Measurements from ENCODE around the gene OR8B4. TPM values are rescaled to one million over a fixed set of nuclear protein-coding genes. Genes with fewer than 3 reads are reported as not detected.

OR8B4 gene
- total RNA-seq, 5 donors from 2014 or later (not counting 1 experiment from before 2014, with no cell fraction given) = not detected

DNA sequence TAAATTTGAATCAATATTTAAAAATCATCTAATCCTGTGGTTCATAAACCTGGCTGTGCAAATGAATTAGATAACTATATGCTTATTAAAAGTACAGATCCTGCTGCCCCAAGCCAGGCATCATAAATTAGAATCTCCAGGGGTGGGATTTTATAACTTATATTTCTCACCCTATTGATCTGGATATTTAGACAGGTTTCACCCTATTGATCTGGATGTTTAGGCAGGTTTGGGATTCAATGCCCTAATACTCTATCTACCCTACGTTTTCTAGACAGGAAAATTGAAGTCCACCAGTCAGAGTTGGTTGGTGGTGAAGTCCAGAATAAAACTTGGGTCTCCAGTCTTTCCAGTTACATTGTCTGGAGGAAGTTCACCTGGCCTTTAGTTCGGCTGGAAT lies 18.2 kb upstream of the OR8B4 start:
- Histone ChIP-seq H3K9me3 (no peaks in the 10 kb centered on the region), H3K4me3 (ENCODE audit: control insufficient read depth in 1 of 2, extremely low read depth in 1 of 2, low read length in 1 of 2) (no peak overlapping the region), H3K36me3 (ENCODE audit: control insufficient read depth in 2 of 2, extremely low read depth in 1 of 2, insufficient read depth in 1 of 2, low read length in 1 of 2) (no peaks in the 10 kb centered on the region), H3K27me3 (replicated peaks in 1 of 2; ENCODE audit: control insufficient read depth in 2 of 2, extremely low read depth in 1 of 2, insufficient read depth in 2 of 2, low read length in 1 of 2) (peaks cover 0 to 4% of the 10 kb centered on the region in 2 experiments), H3K27ac (ENCODE audit: low read length) (no peak overlapping the region), H3K4me1 (ENCODE audit: control insufficient read depth in 1 of 2, extremely low read depth in 1 of 2, insufficient read depth in 2 of 2, low read length in 2 of 2) (no peaks in the 10 kb centered on the region)
- ATAC-seq (replicated peaks in 1 of 4) (no peak), DNase-seq (no peak)
- Mint-ChIP-seq H3K36me3 (no peaks in the 10 kb centered on the region), H3K27me3 (peaks cover 5 to 31% of the 10 kb centered on the region in 2 donors), H3K4me1 (no peaks in the 10 kb centered on the region), H3K4me3 (no peak overlapping the region), H3K27ac (no peak overlapping the region), H3K9me3 (peaks cover 0 to 15% (median 0%) of the 10 kb centered on the region in 3 donors)
- POLR2A ChIA-PET = no interaction called here
- WGBS (ENCODE audit: insufficient coverage) = 54% methylated on average over 1 of the region's 2 CpGs
- CTCF ChIA-PET = no interaction called here

DNA sequence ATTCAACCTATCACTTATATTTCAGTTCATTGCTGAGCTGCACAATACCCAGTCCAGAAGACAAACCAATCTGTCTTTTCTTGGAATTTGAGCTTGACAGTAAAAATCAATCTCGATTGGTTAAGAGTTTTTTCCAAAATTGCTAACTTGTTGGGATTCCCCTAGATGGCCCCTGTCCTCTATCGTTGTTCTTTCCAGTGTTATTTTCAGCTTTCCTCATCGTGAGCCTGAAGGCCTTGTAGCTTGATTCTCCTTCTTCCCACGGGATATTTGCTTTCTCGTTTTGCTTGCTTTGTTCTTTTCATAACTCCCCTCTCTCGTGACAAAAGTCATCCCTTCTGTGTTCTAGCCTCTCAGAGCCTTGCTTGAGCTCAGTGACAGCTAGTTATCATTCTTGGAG lies 17.8 kb upstream of the OR8B4 start:
- ChIA-PET CTCF (no interaction called here), POLR2A (no interaction called here)
- Mint-ChIP-seq H3K4me3 (no peak overlapping the region), H3K9me3 (peaks cover 0 to 15% (median 0%) of the 10 kb centered on the region in 3 donors), H3K4me1 (no peaks in the 10 kb centered on the region), H3K27ac (no peak overlapping the region), H3K36me3 (no peaks in the 10 kb centered on the region), H3K27me3 (peaks cover 5 to 31% of the 10 kb centered on the region in 2 donors)
- no peak for DNase-seq
- Histone ChIP-seq H3K27ac (ENCODE audit: low read length) (no peak overlapping the region), H3K4me1 (ENCODE audit: control insufficient read depth in 1 of 2, extremely low read depth in 1 of 2, insufficient read depth in 2 of 2, low read length in 2 of 2) (no peaks in the 10 kb centered on the region), H3K36me3 (ENCODE audit: control insufficient read depth in 2 of 2, extremely low read depth in 1 of 2, insufficient read depth in 1 of 2, low read length in 1 of 2) (no peaks in the 10 kb centered on the region), H3K4me3 (ENCODE audit: control insufficient read depth in 1 of 2, extremely low read depth in 1 of 2, low read length in 1 of 2) (no peak overlapping the region), H3K9me3 (no peaks in the 10 kb centered on the region), H3K27me3 (replicated peaks in 1 of 2; ENCODE audit: control insufficient read depth in 2 of 2, extremely low read depth in 1 of 2, insufficient read depth in 2 of 2, low read length in 1 of 2) (peaks cover 0 to 4% of the 10 kb centered on the region in 2 experiments)
- ATAC-seq (replicated peaks in 1 of 4) = no peak
- 60% methylated on average over 5 of the region's 6 CpGs for WGBS (ENCODE audit: insufficient coverage)

DNA sequence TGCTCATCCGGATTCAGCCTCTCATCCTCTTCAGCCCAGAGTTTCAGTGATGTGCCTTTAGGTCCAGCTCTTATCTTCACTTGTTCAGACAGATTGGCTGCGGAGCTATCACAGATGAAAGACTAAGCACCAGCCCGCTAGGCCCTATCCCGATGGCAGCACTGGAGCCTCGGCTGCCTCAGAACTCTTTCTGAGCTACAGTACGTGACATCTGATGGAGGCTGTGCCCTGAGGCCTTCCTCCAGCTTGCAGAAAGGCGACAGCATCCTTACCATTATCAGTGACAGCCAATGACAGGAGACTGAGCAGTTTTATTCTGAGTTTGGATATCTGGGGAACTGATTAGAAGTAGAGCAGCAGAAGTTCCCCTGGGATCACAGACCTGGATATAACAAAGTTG lies 16.8 kb upstream of the OR8B4 start:
- ATAC-seq (replicated peaks in 1 of 4) (no peak), DNase-seq (no peak)
- Histone ChIP-seq H3K9me3 (no peaks in the 10 kb centered on the region), H3K36me3 (ENCODE audit: control insufficient read depth in 2 of 2, extremely low read depth in 1 of 2, insufficient read depth in 1 of 2, low read length in 1 of 2) (no peaks in the 10 kb centered on the region), H3K27me3 (replicated peaks in 1 of 2; ENCODE audit: control insufficient read depth in 2 of 2, extremely low read depth in 1 of 2, insufficient read depth in 2 of 2, low read length in 1 of 2) (peaks cover 0 to 6% of the 10 kb centered on the region in 2 experiments), H3K4me1 (ENCODE audit: control insufficient read depth in 1 of 2, extremely low read depth in 1 of 2, insufficient read depth in 2 of 2, low read length in 2 of 2) (no peaks in the 10 kb centered on the region), H3K4me3 (ENCODE audit: control insufficient read depth in 1 of 2, extremely low read depth in 1 of 2, low read length in 1 of 2) (no peak overlapping the region), H3K27ac (ENCODE audit: low read length) (no peak overlapping the region)
- Mint-ChIP-seq H3K4me1 (no peaks in the 10 kb centered on the region), H3K36me3 (no peaks in the 10 kb centered on the region), H3K27ac (no peak overlapping the region), H3K9me3 (peaks cover 0 to 15% (median 0%) of the 10 kb centered on the region in 3 donors), H3K27me3 (peaks cover 5 to 26% of the 10 kb centered on the region in 2 donors), H3K4me3 (no peak overlapping the region)
- ChIA-PET CTCF (no interaction called here), POLR2A (no interaction called here)
- 93% methylated on average over 6 of the region's 7 CpGs for WGBS (ENCODE audit: insufficient coverage)

DNA sequence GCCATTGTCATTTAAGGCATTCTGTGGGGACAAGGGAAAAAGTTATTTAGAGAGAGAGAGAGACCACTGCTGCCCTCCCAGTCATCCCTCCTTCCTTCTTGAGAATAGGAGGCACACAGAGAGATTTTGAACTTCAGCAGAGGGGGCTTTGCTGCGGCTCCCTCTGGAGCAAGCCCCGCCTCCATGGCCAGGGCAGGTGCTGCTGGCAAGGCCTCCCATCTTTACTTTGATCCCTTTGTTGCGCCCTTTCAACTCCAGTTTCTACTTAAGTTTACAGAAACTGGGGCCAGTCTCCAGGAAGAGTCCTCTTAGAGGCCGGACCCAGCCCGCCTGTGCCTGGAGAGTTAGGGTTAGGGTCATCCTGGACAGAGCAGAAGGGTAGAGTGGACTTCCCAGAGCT lies 16.4 kb upstream of the OR8B4 start:
- ATAC-seq (replicated peaks in 1 of 4) = no peak
- H3K27ac Mint-ChIP-seq = no peak overlapping the region
- 64% methylated on average over 4 of the region's 5 CpGs for WGBS (ENCODE audit: insufficient coverage)

DNA sequence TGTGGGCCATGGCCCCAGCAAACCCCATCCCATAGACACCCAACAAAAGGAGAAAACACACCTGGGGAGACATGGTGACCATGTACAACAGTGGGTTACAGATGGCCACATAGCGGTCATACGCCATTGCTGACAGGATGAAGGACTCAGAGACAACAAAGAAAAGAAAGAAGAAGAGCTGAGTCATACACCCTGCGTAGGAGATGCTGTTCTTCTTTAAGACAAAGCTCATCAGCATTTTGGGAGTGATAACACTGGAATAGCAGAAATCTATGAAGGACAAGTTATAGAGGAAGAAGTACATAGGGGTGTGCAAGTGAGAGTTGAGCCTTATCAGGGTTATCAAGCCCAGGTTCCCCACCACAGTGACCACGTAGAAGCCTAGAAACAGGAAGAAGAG lies 15.9 kb upstream of the OR8B4 start:
- Mint-ChIP-seq H3K4me1 (no peaks in the 10 kb centered on the region), H3K36me3 (no peaks in the 10 kb centered on the region), H3K9me3 (peaks cover 0 to 15% (median 0%) of the 10 kb centered on the region in 3 donors), H3K4me3 (no peak overlapping the region), H3K27ac (no peak overlapping the region), H3K27me3 (peaks cover 7 to 26% of the 10 kb centered on the region in 2 donors)
- no peak overlapping the region for H3K4me3 ChIP-seq (ENCODE audit: control insufficient read depth in 1 of 2, extremely low read depth in 1 of 2, low read length in 1 of 2)
- POLR2A ChIA-PET = no interaction called here
- H3K27me3 ChIP-seq (replicated peaks in 1 of 2; ENCODE audit: control insufficient read depth in 2 of 2, extremely low read depth in 1 of 2, insufficient read depth in 2 of 2, low read length in 1 of 2) = peaks cover 0 to 6% of the 10 kb centered on the region in 2 experiments
- H3K36me3 ChIP-seq (ENCODE audit: control insufficient read depth in 2 of 2, extremely low read depth in 1 of 2, insufficient read depth in 1 of 2, low read length in 1 of 2) = no peaks in the 10 kb centered on the region
- ATAC-seq (replicated peaks in 1 of 4) = no peak
- CTCF ChIA-PET = interaction anchor here (0.5 to 0.6 kb wide), 2 partner anchors 16 to 353 kb away, joined by 3 read pairs; partner anchors contain the start of gene OR8B4 (in 1 of the 2)
- no peaks in the 10 kb centered on the region for H3K4me1 ChIP-seq (ENCODE audit: control insufficient read depth in 1 of 2, extremely low read depth in 1 of 2, insufficient read depth in 2 of 2, low read length in 2 of 2)
- no peaks in the 10 kb centered on the region for H3K9me3 ChIP-seq
- 81% methylated on average over 3 of the region's 4 CpGs for WGBS (ENCODE audit: insufficient coverage)
- no peak for DNase-seq
- no peak overlapping the region for H3K27ac ChIP-seq (ENCODE audit: low read length)

More for the DNA sequence above, 16.4 kb upstream of the OR8B4 start:
- Mint-ChIP-seq H3K4me1 (no peaks in the 10 kb centered on the region), H3K9me3 (peaks cover 0 to 15% (median 0%) of the 10 kb centered on the region in 3 donors), H3K27me3 (peaks cover 5 to 26% of the 10 kb centered on the region in 2 donors), H3K4me3 (no peak overlapping the region), H3K36me3 (no peaks in the 10 kb centered on the region)
- Histone ChIP-seq H3K36me3 (ENCODE audit: control insufficient read depth in 2 of 2, extremely low read depth in 1 of 2, insufficient read depth in 1 of 2, low read length in 1 of 2) (no peaks in the 10 kb centered on the region), H3K9me3 (no peaks in the 10 kb centered on the region), H3K4me1 (ENCODE audit: control insufficient read depth in 1 of 2, extremely low read depth in 1 of 2, insufficient read depth in 2 of 2, low read length in 2 of 2) (no peaks in the 10 kb centered on the region), H3K27me3 (replicated peaks in 1 of 2; ENCODE audit: control insufficient read depth in 2 of 2, extremely low read depth in 1 of 2, insufficient read depth in 2 of 2, low read length in 1 of 2) (peaks cover 0 to 6% of the 10 kb centered on the region in 2 experiments), H3K27ac (ENCODE audit: low read length) (no peak overlapping the region), H3K4me3 (ENCODE audit: control insufficient read depth in 1 of 2, extremely low read depth in 1 of 2, low read length in 1 of 2) (no peak overlapping the region)
- ChIA-PET CTCF (interaction anchor here (0.5 to 0.6 kb wide), 2 partner anchors 16 to 353 kb away, joined by 3 read pairs; partner anchors contain the start of gene OR8B4 (in 1 of the 2)), POLR2A (no interaction called here)
- DNase-seq = no peak

DNA sequence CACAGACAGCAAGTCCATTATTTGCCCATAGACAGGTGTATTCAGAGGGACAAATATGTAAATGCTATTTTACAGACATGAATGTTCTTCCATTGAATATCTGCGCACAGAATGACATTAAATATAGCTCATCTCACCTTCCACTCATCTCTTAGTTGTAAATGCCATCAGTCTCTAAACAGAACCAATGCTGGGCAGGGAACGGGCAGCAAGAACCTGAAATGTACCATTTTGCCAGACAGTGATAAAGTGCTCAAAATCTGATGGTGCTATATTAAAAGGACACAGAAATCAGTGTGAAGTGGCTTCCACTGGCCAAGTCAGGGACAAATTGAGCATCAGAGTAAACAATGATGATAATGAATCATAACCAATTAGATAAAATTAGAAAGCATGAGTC lies 10.0 kb upstream of the OR8B4 start:
- DNase-seq = no peak
- Mint-ChIP-seq H3K27ac (no peak overlapping the region), H3K36me3 (no peaks in the 10 kb centered on the region), H3K27me3 (peaks cover 3 to 19% of the 10 kb centered on the region in 2 donors), H3K4me3 (no peak overlapping the region), H3K4me1 (no peaks in the 10 kb centered on the region), H3K9me3 (peaks cover 1 to 6% (median 2%) of the 10 kb centered on the region in 3 donors)
- H3K9me3 ChIP-seq = no peaks in the 10 kb centered on the region
- CTCF ChIA-PET = no interaction called here
- POLR2A ChIA-PET = no interaction called here
- ATAC-seq (replicated peaks in 1 of 4) = no peak
- no peak overlapping the region for H3K4me3 ChIP-seq (ENCODE audit: control insufficient read depth in 1 of 2, extremely low read depth in 1 of 2, low read length in 1 of 2)
- H3K27ac ChIP-seq (ENCODE audit: low read length) = no peak overlapping the region
- H3K4me1 ChIP-seq (ENCODE audit: control insufficient read depth in 1 of 2, extremely low read depth in 1 of 2, insufficient read depth in 2 of 2, low read length in 2 of 2) = no peaks in the 10 kb centered on the region
- WGBS (ENCODE audit: insufficient coverage) = 100% methylated on average over 1 of the region's 2 CpGs
- H3K27me3 ChIP-seq (replicated peaks in 1 of 2; ENCODE audit: control insufficient read depth in 2 of 2, extremely low read depth in 1 of 2, insufficient read depth in 2 of 2, low read length in 1 of 2) = peaks cover 0 to 2% of the 10 kb centered on the region in 2 experiments
- no peaks in the 10 kb centered on the region for H3K36me3 ChIP-seq (ENCODE audit: control insufficient read depth in 2 of 2, extremely low read depth in 1 of 2, insufficient read depth in 1 of 2, low read length in 1 of 2)

DNA sequence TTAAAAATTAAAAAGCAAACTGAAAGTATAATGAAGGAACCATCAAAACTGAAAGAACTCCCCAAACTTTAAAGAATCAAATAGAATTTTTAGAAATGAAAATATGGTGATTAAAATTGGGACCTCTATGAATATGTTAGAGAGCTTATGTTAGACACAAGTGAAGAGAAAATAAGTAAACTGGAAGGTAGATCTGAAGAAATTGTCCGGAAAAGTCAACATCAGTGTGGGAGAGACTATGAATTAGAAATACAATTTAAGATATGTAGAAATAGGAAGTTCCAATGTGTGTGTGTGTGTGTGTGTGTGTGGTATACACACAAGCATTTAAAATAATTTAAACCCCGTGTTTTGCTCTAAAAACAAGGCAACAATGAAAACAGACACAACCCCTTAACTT lies 4.9 kb upstream of the OR8B4 start:
- Histone ChIP-seq H3K4me3 (ENCODE audit: control insufficient read depth in 1 of 2, extremely low read depth in 1 of 2, low read length in 1 of 2) (no peak overlapping the region), H3K9me3 (no peaks in the 10 kb centered on the region), H3K27ac (ENCODE audit: low read length) (no peak overlapping the region), H3K4me1 (ENCODE audit: control insufficient read depth in 1 of 2, extremely low read depth in 1 of 2, insufficient read depth in 2 of 2, low read length in 2 of 2) (no peaks in the 10 kb centered on the region), H3K36me3 (ENCODE audit: control insufficient read depth in 2 of 2, extremely low read depth in 1 of 2, insufficient read depth in 1 of 2, low read length in 1 of 2) (no peaks in the 10 kb centered on the region), H3K27me3 (replicated peaks in 1 of 2; ENCODE audit: control insufficient read depth in 2 of 2, extremely low read depth in 1 of 2, insufficient read depth in 2 of 2, low read length in 1 of 2) (peaks cover 0 to 2% of the 10 kb centered on the region in 2 experiments)
- DNase-seq (no peak), ATAC-seq (replicated peaks in 1 of 4) (no peak)
- no peak overlapping the region for H3K4me3 Mint-ChIP-seq
- no CpG with 5 or more reads among the region's 2 CpGs for whole genome bisulfite sequencing (ENCODE audit: insufficient coverage)
- no peak overlapping the region for H3K27ac Mint-ChIP-seq
- ChIA-PET CTCF (interaction anchor here in 1 of 2 donors (1.1 kb wide), 1 partner anchor 28 kb away, joined by 4 read pairs; no protein-coding TSS in a partner anchor), POLR2A (no interaction called here)
- peaks cover 0 to 5% (median 4%) of the 10 kb centered on the region in 3 donors for H3K9me3 Mint-ChIP-seq
- peaks cover 0 to 6% of the 10 kb centered on the region in 2 donors for H3K27me3 Mint-ChIP-seq
- H3K4me1 Mint-ChIP-seq = no peaks in the 10 kb centered on the region
- no peaks in the 10 kb centered on the region for H3K36me3 Mint-ChIP-seq

Data from T-cell (primary cell).